GM08714 (cell line): ENCODE results near the gene MAP4K2.
"Not testable (repeated sequence)": the region's sequence is repeated elsewhere in the genome, so short reads cannot be mapped to it uniquely, and the experiment has no call there.

ENCODE experiments used
- H3K4me3 ChIP-seq: fragments of 200-500 bp; sonication (Bioruptor generic); 2 replicates; pipeline ENCODE4 v1.5.1; 2014; ENCODE audit warnings: mild to moderate bottlenecking, low read length, inconsistent platforms
- ZNF274 ChIP-seq: IDR thresholded peaks from 2 replicates; pipeline ENCODE4 v1.6.1; 2012; ENCODE audit warnings: mild to moderate bottlenecking, low read depth, low read length

MAP4K2 gene

DNA sequence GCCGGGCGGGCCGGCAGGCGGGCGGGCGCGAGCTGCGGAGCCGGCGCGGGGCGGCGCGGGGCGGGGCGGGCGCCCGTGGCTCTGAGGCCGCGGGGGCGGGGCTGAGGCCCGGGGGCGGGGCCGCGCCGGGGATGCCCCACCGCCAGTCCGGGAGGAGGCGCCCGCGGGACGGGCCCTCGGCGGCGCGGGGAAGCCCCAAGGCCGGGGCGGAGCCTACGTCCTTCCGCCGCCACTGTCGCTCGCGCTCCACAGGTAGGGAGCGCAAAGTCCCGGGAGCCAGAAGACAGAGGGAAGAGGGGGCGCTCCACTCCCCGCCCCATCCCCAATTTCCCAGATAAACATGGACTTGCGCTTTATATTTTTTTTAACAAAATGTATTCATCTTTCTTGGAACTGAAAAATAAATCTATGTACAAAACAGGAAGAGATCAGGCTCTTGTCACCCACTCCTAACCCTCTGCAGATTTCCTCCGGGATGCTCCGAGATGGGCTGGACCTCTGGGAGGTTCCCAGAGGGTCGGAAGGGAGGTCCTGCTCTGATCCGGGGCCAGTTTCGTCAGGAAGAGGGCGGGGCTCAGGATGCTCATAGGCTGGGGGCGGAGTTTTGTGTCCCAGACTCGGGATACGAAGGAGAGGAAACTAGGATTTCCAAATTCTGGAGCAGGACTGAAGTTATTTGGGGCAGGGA lies at the start of gene MAP4K2:
TSS of gene MAP4K2 (minus strand) at position 57 of the 688 bp plus-strand sequence. CDS start 65 bp downstream, outside the sequence.
- peak within 1 kb of the TSS; percentile 77 for H3K4me3 ChIP-seq
- no peak for TF ChIP-seq ZNF274

DNA sequence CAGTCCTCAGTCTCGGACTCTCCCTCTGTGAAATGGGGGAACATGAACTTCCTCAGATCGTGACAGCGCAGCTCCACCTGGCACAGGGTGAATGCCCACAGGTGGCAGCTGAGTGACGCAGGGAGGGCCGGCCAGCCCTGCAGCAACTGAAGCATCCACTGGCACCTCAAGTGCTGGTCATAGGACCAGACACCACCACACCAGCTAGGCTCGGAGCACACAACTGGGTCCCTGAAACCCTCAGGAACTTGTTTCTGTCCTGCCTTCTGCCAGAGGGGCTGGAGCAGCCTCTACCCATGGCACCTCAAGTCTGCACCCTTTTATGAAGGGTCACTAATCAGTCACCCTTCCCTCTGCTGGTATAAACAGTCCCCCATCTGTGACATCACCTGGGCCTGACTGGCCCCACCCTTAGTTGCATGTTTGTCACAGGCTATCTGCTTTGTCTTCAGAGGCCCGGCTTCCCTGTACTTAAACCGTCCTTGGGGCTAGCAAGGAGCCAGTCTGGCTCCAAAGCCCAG lies 48.9 kb upstream of the MAP4K2 start:
- no peak overlapping the region; the same call in 1 of the 2 replicates for H3K4me3 ChIP-seq
- no peak for TF ChIP-seq ZNF274

DNA sequence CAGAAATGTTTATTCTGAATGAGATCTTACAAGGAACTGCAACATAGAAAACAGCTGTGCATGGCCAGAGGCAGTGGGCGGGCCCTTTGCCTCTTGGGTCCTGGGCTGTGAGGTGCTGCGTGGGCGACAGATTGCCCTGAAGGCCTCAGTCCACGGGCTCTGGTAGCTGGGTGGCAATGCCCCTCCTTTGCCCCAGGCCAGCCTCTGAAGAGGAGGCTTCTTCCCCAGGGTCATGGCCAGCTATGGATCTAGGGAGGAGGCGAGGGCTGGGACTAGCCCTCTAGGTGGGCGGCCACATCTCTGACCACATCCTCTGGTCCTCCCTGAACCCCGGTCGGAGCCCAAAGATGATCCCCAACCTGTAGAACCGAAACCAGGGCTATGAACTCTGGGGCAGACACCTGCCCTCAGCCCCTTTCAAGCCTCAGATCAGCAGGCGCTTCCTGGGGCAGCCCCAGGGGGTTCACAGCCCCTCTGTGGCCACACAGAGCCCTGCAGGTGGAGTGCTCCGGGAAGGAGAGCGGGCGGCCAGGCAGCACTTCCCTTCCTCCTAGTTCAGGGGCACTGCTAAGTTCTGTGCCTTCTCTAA lies 48.1 kb upstream of the MAP4K2 start:
- no peak overlapping the region; the same call in 1 of the 2 replicates for H3K4me3 ChIP-seq
- TF ChIP-seq ZNF274: no peak

DNA sequence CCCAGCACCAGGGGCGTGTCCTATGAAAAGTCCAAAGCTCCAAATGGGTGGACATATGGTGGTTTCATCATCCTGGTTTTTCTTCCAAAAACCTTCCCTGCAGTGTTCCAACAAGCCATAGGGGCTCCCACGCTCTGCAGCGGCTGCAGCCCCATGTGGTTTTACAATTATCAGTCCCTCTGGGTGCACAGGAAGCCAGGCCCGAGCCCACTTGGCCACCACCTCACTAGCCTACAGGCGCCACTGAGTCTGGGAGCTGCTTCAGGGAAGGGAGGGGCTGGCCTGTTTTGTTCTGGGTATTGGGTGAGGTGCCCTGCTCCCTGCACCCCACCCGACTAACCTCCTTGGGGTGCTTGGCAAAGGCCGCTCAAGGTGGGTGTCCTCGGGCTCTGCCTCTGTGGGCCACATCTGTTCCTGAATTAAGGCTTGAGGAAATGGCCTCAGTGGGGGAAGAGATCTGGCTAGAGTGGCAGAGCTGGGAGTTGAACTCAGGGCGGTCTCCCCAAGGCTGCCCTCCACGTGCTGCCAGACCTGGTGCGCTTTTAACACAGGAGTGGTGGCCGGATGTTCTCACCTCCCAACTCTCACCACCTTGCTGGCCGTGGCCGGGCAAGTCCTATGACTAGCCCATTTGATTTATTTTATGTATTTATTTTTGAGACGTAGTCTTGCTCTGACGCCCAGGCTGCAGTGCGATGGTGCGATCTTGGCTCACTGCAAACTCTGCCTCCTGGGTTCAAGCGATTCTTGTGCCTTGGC lies 46.8 kb upstream of the MAP4K2 start:
- no peak for TF ChIP-seq ZNF274
- H3K4me3 ChIP-seq: no peak overlapping the region

DNA sequence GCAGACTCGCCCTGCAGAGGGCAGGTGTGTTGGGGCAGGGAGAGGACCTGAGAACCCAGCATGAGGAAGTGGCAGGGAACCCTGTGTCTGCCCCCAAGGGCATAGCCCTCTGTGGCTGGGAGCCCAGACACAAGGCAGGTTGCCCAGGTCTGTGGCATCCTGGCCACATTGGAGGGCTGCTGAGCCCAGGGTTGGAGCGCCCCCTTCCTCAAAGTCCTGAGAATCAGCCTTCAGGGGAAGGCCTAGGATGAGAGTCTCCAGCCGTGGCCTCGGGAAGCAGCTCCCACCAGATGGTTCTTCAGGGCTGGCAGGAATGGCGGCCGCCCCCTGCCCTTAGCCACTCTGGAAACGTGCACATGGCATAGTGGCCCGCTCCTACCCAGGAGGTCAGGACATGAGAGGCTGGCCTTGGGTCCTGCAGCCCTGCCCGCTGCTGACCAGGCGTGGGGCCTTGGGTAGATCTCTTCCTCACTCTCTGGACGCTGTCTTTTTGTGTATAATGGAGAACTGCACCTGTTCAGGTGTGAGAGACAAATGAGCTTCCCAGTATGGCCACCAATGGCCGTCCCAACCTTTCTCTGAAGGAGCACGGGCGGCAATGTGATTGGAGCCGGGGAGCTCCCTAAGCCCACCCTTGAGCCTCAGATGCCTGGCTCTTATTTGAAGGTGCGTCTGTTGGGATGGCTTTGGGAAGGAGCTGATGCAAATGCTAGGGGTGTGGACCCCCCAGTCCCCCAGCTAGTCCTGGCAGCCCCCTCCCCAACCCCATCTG lies 46.0 kb upstream of the MAP4K2 start:
- no peak overlapping the region for H3K4me3 ChIP-seq
- TF ChIP-seq ZNF274: no peak

DNA sequence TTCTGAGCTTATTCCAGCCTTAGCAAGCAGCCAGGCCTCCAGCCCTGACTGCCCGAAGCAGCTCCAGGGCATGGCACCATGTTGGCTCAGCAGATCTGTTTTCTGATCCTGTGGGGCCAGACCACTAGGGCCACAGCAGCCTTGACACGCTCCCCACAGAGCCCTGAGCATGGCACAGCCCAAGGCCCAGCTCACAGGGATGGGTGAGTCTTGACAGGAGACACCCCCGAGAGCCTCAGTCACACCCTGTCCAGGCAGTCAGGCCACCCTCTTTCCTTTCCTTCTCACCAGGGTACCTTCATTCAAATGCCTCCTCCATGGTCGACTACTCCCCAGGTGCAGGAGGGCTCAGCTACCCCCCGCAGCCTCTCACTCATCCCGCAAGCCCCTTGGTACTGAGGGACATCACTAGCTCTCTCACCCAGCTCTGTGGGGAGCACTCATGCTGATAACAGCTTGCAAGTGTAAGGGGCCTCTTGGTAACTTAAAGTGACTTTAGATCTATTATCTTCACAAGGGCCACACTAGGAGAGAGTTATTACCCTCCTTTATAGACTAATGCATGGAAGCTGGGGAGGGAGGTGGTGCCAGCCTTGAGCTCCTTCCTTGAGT lies 45.3 kb upstream of the MAP4K2 start:
- no peak overlapping the region for H3K4me3 ChIP-seq
- no peak for TF ChIP-seq ZNF274

DNA sequence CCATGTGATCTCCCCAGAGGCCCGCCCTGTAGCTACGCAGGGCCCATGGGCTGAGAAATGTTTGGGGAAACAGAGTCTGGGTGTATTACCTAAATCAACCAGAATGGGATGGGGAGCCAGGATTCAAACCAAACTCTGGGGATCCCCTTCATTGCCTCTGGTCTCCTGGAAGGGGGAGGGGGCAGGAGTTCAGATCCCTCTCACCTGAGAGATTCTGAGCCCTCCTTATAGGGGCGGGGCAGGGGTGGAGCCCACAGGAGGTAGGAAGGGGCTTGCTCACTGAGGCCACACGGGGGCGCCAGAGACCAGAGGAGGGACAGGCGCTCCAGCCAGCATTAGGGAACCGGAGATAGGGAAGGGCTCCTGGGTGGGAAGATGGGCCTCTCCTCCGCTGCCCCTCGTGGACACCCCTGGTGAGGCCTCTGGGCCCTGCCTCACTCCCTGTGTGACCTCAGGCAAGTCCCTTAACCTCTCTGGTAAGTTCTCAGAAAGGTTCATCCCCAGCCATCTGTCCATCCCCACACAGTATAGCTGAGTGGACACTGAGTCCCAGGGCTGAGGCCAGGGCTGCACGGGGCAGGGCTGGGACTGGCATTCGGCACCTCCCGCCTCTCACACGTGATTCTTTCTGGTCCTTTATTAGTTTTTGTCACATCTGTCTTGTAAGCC lies 44.1 kb upstream of the MAP4K2 start:
- no peak overlapping the region for H3K4me3 ChIP-seq
- TF ChIP-seq ZNF274: no peak

DNA sequence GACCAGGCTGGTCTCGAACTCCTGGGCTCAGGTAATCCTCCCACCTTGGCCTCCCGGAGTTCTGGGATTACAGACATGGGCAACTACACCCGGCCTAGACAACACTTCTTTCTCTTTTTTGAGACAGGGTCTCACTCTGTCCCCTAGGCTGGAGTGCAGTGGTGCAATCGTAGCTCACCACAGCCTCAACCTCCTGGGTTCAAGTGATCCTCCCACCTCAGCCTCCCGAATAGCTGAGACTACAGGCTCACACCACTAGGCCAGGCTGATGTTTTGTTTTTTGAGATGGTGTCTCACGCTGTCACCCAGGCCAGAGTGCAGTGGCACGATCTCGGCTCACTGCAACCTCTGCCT lies 42.7 kb upstream of the MAP4K2 start:
- not testable (repeated sequence) for H3K4me3 ChIP-seq

DNA sequence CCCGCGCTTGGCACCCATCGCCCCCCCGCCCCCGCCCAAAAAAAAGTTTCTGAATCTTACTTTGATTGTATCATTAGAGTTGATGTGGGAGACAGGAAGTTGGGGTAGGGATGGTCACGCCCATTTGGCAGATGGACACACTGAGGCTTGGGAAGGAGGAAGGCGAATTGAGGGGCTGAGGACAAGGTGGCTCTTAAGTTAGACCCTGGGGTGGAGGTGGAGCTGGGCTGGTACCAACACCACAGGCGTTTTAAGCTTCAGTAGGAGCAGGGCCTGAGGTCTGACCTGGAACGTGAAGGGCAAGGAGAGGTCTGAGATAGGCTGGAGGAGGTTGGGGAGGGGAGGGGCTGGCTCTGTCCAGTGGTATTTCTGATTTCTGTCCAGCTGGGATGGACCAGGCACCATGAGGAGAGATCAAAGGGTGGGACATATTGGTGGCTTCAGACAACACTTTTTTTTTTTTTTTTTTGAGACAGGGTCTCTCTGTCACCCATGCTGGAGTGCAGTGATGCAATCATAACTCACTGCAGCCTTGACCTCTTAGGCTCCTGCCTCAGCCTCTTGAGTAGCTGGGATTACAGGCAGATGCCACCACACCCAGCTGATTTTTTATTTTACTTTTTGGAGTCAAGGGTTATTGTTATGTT lies 42.2 kb upstream of the MAP4K2 start:
- TF ChIP-seq ZNF274: no peak
- no peak overlapping the region; the same call in 1 of the 2 replicates for H3K4me3 ChIP-seq

DNA sequence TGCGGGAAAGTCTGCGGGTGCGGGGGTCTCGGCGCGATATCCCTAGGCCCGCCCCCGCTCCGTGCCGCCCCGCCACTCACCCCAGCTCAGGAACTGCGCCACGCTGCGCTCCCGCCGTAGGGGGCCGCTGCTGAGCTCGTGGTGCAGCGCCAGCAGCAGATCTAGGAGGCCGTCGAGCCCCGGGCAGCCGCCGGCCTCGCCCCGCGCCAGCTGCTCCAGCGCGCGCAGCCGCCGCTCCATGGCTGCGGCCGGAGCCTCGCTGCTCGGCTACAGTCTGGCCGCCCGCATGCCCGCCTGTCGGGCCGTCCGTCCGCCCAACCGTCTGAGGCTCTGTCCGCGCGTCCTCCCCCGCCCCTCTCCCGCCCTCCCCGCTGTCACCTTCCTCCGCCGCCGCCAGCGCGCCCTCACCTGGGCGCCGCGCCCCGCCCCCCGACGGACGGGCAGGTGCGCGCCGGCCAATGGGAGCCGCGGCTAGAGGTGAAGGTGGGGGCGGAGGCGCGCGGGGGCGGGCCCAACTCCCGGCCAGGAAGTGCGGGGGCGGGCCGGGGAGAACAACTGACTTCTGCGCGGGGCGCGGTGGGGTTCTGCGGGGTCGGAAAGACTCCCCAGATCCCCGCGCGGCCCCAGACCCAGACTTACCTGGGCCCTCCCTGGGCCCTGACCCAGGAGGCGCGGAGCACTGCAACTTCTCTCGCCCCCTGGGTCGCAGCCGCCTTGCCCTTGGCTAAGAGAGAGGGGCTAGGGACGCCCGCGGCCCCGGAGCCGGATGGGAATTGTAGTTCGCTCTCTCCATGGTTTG lies 41.5 kb upstream of the MAP4K2 start, which contains the start of gene CDC42BPG:
TSS of gene CDC42BPG (minus strand) at position 324 of the 799 bp plus-strand sequence. CDS start at position 240, 84 bp downstream.
- peak within 1 kb of the TSS; percentile 19; the same call in 1 of the 2 replicates for H3K4me3 ChIP-seq
- TF ChIP-seq ZNF274: no peak

DNA sequence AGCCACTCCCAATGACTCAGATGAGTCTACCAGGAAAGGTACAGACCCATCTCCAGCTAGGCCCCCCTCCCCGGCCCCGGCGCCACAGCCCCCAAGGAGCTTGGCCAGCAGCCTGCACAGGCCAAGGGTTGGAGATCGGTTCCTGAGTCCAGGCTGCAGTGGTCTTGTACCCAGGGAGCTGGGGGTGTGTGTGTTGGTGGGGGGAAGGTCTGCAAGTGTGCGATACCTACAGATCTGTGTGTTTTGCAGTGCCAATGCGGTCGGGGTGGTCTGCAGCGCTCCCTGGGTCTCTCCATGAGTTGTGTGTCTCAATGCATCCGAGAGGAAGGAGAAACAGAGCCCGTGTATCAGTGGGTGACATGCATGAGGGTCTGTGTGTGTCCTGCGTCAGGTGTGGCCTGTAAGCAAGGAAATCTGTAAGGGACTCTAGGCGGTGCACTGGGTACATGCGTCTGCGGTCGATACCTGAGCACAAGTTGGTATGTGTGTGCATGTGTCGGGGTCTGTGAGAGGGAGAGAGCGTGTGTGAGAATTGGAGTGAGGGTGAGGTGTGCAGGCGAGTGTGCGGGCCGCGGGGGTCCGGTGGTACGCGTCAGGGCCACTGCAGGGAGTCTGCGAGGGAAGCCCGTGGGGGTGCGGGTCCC lies 40.8 kb upstream of the MAP4K2 start:
- H3K4me3 ChIP-seq: no peak overlapping the region; the same call in 1 of the 2 replicates
- no peak for TF ChIP-seq ZNF274
